IPS-15b (cell line): ENCODE data around the gene AP1B1.

Experiments
- H3K27me3 ChIP-seq: one replicate; pipeline ENCODE4 v1.6.1; 2013; ENCODE audit warnings: low read length; ENCODE audit not compliant: control insufficient read depth, insufficient read depth
- H3K36me3 ChIP-seq: one replicate; pipeline ENCODE4 v1.6.1; 2013; ENCODE audit warnings: low read length; ENCODE audit not compliant: control insufficient read depth, insufficient read depth
- H3K4me1 ChIP-seq: one replicate; pipeline ENCODE4 v1.6.1; 2013; ENCODE audit warnings: mild to moderate bottlenecking, low read length; ENCODE audit not compliant: control insufficient read depth, insufficient read depth
- H3K4me3 ChIP-seq: one replicate; pipeline ENCODE4 v1.5.1; 2013; ENCODE audit warnings: low read depth, low read length
- H3K9ac ChIP-seq: one replicate; pipeline ENCODE4 v1.6.1; 2013; ENCODE audit warnings: low read depth, mild to moderate bottlenecking, low read length
- H3K9me3 ChIP-seq: one replicate; pipeline ENCODE4 v1.6.1; 2013; ENCODE audit warnings: mild to moderate bottlenecking, low read length; ENCODE audit not compliant: control insufficient read depth, insufficient read depth

The AP1B1 gene

DNA sequence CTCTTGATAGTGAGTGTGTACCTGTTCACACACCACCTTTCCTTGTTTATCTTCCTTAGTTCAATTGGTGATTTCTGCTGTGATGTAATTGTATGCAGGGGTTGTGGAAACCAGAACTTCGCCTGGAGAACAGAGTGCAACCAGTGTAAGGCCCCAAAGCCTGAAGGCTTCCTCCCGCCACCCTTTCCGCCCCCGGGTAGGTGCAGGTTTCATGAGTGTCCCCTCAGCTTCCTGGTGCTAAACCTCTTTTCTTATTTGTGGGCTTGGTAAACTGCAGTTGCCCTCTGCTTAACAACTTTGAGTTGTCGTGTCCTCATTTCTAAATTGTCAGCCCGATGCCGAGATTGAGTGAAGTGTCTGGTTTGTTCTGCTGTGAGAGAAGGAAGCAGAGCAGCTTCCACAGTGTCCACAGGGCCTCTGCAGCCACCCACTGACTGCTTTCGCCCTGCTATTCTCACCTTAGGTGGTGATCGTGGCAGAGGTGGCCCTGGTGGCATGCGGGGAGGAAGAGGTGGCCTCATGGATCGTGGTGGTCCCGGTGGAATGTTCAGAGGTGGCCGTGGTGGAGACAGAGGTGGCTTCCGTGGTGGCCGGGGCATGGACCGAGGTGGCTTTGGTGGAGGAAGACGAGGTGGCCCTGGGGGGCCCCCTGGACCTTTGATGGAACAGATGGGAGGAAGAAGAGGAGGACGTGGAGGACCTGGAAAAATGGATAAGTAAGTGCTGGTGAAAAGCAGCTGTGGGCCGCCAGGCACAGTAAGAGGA lies 89.1 kb downstream of the AP1B1 start:
- no peaks in the 10 kb centered on the region for H3K9me3 ChIP-seq
- no peaks in the 10 kb centered on the region for H3K27me3 ChIP-seq
- peaks cover 58% of the 10 kb centered on the region for H3K36me3 ChIP-seq
- H3K4me1 ChIP-seq = no peaks in the 10 kb centered on the region
- H3K9ac ChIP-seq = no peak overlapping the region
- no peak overlapping the region for H3K4me3 ChIP-seq

DNA sequence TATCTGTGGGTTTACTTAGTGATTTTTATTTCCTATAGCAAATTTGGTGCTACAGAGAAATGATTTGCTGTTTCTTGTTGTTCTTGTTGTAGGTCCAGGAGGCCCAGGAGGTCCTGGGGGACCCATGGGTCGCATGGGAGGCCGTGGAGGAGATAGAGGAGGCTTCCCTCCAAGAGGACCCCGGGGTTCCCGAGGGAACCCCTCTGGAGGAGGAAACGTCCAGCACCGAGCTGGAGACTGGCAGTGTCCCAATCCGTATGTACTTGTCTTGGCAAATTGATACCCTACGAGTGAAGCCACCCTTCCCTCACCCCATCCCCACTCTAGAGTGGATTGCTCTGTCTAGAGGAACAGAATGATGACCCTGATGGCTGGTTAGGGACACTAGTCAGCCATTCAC lies 89.7 kb downstream of the AP1B1 start:
- Histone ChIP-seq H3K27me3 (no peaks in the 10 kb centered on the region), H3K36me3 (peaks cover 64% of the 10 kb centered on the region), H3K4me3 (no peak overlapping the region), H3K9ac (no peak overlapping the region), H3K4me1 (no peaks in the 10 kb centered on the region), H3K9me3 (no peaks in the 10 kb centered on the region)

DNA sequence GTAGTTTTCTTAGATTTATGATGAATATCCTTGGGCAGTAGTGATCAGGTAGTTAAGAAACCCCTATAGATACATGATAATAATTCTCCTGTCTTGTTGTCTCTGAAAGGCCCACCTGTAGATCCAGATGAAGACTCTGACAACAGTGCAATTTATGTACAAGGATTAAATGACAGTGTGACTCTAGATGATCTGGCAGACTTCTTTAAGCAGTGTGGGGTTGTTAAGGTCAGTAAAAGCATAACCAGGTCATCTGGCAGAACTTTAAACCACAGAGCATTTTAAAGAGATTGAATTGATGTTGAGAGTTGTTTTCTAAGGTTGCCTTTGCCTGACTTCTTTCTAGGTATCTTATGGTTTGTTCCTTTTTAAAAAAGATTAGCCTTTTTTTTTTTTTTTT lies 96.0 kb downstream of the AP1B1 start:
- Histone ChIP-seq H3K36me3 (peaks cover 68% of the 10 kb centered on the region), H3K4me1 (no peaks in the 10 kb centered on the region), H3K4me3 (no peak overlapping the region), H3K27me3 (no peaks in the 10 kb centered on the region), H3K9ac (no peak overlapping the region), H3K9me3 (no peaks in the 10 kb centered on the region)

DNA sequence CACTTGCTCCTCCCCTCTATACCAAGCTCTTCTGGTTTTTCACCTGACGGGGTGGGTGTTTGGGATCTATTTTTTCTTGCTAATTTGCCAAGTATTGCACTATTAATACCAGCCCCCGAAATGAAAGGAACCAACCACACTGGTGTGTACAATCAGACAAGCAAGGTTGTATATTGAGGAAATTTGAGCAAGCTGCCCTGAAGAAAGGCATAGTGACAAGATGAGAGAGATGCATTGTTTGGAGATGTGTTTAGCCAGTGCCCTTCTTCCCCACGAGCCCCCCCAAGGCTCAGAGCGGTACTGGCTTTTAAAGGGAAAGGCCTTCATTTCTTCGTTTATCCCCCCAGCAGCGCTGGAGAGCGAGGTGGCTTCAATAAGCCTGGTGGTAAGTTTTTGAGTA lies 97.2 kb downstream of the AP1B1 start:
- Histone ChIP-seq H3K4me1 (no peaks in the 10 kb centered on the region), H3K27me3 (no peaks in the 10 kb centered on the region), H3K4me3 (no peak overlapping the region), H3K9ac (no peak overlapping the region), H3K36me3 (peaks cover 63% of the 10 kb centered on the region), H3K9me3 (no peaks in the 10 kb centered on the region)

DNA sequence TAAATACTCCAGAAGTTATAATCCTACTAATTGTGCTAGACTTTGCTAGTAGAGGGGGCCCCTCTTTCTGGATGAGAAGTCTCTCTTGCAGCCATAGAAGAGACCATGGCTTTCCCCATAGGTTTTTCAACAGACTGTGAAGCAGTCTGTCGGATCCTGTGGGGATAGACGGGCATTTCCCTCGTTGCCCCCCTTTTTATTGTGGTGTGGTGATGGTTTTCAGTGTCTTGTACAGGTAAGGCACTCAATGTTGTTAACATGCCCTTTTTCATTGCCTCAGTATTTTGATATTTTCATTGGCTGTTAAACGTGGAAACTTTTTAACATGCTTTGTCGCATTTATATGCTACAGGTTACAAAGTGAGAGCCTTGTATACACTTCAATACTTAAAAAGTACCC lies 98.3 kb downstream of the AP1B1 start:
- H3K4me1 ChIP-seq = no peaks in the 10 kb centered on the region
- no peak overlapping the region for H3K9ac ChIP-seq
- peaks cover 55% of the 10 kb centered on the region for H3K36me3 ChIP-seq
- no peak overlapping the region for H3K4me3 ChIP-seq
- H3K27me3 ChIP-seq = no peaks in the 10 kb centered on the region
- no peaks in the 10 kb centered on the region for H3K9me3 ChIP-seq

DNA sequence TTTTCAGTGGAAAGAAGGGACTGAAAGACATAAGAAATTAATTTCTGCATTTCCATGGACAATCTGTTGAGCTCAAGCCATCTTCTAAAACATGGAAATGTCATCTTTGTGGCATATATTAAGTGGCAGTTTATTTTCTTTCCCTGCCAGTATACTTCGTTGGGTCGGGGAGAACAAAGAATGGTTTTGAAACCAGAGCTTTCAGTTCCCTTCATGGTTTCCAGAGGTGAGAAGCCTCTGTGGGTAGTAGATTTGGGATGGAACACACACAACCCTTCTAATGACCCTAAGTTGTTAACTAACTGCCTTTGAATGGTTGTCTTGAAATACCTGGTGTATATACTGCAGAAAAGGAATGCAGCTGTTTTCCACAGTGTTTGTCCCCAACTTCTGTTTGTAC lies 99.5 kb downstream of the AP1B1 start:
- no peak overlapping the region for H3K9ac ChIP-seq
- no peak overlapping the region for H3K4me3 ChIP-seq
- H3K27me3 ChIP-seq = no peaks in the 10 kb centered on the region
- H3K9me3 ChIP-seq = no peaks in the 10 kb centered on the region
- H3K36me3 ChIP-seq = peaks cover 54% of the 10 kb centered on the region
- no peaks in the 10 kb centered on the region for H3K4me1 ChIP-seq

DNA sequence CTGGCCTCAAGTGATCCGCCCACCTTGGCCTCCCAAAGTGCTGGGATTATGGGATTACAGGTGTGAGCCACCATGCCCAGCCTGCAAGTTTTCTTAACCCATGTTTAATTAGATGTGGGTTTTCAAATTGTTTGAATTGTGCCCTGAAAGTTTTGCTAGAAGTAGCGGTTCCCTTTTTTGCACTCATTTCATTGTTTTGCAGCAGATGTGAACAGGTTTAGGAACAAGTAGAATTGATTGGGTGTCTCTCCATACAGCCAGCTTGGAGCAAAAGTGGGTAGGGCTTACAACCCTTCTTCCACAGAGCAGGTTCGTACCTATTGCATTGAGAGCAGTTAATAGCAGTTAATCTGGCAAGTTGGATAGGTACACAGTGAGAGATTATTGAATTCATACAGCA lies 104.2 kb downstream of the AP1B1 start:
- Histone ChIP-seq H3K4me3 (no peak overlapping the region), H3K9me3 (no peaks in the 10 kb centered on the region), H3K4me1 (no peaks in the 10 kb centered on the region), H3K27me3 (no peaks in the 10 kb centered on the region), H3K36me3 (peaks cover 54% of the 10 kb centered on the region), H3K9ac (no peak overlapping the region)

DNA sequence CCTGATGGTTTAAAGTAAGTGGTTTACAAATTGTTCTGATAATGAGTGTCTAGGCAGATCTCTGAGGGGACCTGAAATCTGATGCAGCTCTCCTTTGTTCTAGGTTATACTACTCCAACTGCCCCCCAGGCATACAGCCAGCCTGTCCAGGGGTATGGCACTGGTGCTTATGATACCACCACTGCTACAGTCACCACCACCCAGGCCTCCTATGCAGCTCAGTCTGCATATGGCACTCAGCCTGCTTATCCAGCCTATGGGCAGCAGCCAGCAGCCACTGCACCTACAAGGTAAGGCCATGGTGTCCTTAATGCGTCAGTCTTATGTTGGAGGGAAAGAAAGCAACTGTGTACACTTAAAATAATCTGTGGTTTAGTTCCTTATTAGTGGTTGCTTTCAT lies 110.4 kb downstream of the AP1B1 start:
- H3K4me3 ChIP-seq = no peak overlapping the region

More for the DNA sequence above, 110.4 kb downstream of the AP1B1 start:
- H3K9me3 ChIP-seq = no peaks in the 10 kb centered on the region
- H3K4me1 ChIP-seq = no peaks in the 10 kb centered on the region
- no peaks in the 10 kb centered on the region for H3K27me3 ChIP-seq
- peaks cover 45% of the 10 kb centered on the region for H3K36me3 ChIP-seq
- no peak overlapping the region for H3K9ac ChIP-seq
